HG03097 (cell line): ENCODE measurements around the gene ANKRD13A.
A peak's percentile ranks its signal among the peaks of the same experiment; 100 is the strongest.
"Not testable (repeated sequence)": the region's sequence is repeated elsewhere in the genome, so short reads cannot be mapped to it uniquely, and the experiment has no call there.

ENCODE experiments used
- ATAC-seq: cut with Tn5 transposase; IDR thresholded peaks from one replicate; pipeline ENCODE4 v1.9.1; 2021; ENCODE audit not compliant: unreplicated experiment, low FRiP score

Gene ANKRD13A

GRCh38 chr12:110046451-110047187 lies 47.4 kb downstream of the ANKRD13A start:
- ATAC-seq, result no peak

- ATAC-seq, result no peak
These were observed 48.2 kb downstream of the ANKRD13A start for GRCh38 chr12:110047297-110047940.

- ATAC-seq, result peak; percentile 98
These were observed 49.2 kb downstream of the ANKRD13A start, which contains the start of gene C12orf76 for GRCh38 chr12:110048242-110049027. Gene C12orf76, minus strand, starts transcription at chr12:110048522. Its CDS starts 27 bp downstream, at chr12:110048495.

- not testable (repeated sequence) for ATAC-seq
These were observed 49.8 kb downstream of the ANKRD13A start for GRCh38 chr12:110049034-110049433.

GRCh38 chr12:110049666-110050065 lies 50.4 kb downstream of the ANKRD13A start:
- not testable (repeated sequence) for ATAC-seq

- ATAC-seq, result no peak
These were observed 51.7 kb downstream of the ANKRD13A start for GRCh38 chr12:110050927-110051326.

GRCh38 chr12:110055375-110056352 lies 56.4 kb downstream of the ANKRD13A start:
- ATAC-seq, result not testable (repeated sequence)

- ATAC-seq, result not testable (repeated sequence)
These were observed 57.4 kb downstream of the ANKRD13A start for GRCh38 chr12:110056643-110057042.

- no peak for ATAC-seq
These were observed 59.8 kb downstream of the ANKRD13A start for GRCh38 chr12:110058875-110059615.

GRCh38 chr12:110059651-110060000 lies 60.4 kb downstream of the ANKRD13A start:
- no peak for ATAC-seq

GRCh38 chr12:110062241-110062640 lies 63.0 kb downstream of the ANKRD13A start:
- no peak for ATAC-seq

- no peak for ATAC-seq
These were observed 66.3 kb downstream of the ANKRD13A start for GRCh38 chr12:110065540-110065939.

GRCh38 chr12:110067531-110067930 lies 68.3 kb downstream of the ANKRD13A start:
- ATAC-seq, result no peak

- ATAC-seq, result not testable (repeated sequence)
These were observed 68.9 kb downstream of the ANKRD13A start for GRCh38 chr12:110068115-110068514.

- no peak for ATAC-seq
These were observed 69.4 kb downstream of the ANKRD13A start for GRCh38 chr12:110068654-110069053.

- ATAC-seq, result no peak
These were observed 72.3 kb downstream of the ANKRD13A start for GRCh38 chr12:110071504-110071903.

- ATAC-seq, result no peak
These were observed 72.7 kb downstream of the ANKRD13A start for GRCh38 chr12:110071967-110072366.

GRCh38 chr12:110072636-110073035 lies 73.4 kb downstream of the ANKRD13A start:
- not testable (repeated sequence) for ATAC-seq

GRCh38 chr12:110073049-110073831 lies 74.0 kb downstream of the ANKRD13A start:
- no peak for ATAC-seq
